GM12873 (cell line): ENCODE data around the gene MTERF2.

Experiments used
- TF ChIP-seq, protein P1 (sequence below): IDR thresholded peaks from 2 replicates; pipeline ENCODE4 v1.5.1; 2012; ENCODE audit warnings: low read depth, mild to moderate bottlenecking, moderate library complexity, low read length, control low read depth; ENCODE audit not compliant: insufficient read depth; ENCODE audit errors: missing control alignments

The MTERF2 gene, protein sequence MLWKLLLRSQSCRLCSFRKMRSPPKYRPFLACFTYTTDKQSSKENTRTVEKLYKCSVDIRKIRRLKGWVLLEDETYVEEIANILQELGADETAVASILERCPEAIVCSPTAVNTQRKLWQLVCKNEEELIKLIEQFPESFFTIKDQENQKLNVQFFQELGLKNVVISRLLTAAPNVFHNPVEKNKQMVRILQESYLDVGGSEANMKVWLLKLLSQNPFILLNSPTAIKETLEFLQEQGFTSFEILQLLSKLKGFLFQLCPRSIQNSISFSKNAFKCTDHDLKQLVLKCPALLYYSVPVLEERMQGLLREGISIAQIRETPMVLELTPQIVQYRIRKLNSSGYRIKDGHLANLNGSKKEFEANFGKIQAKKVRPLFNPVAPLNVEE

DNA sequence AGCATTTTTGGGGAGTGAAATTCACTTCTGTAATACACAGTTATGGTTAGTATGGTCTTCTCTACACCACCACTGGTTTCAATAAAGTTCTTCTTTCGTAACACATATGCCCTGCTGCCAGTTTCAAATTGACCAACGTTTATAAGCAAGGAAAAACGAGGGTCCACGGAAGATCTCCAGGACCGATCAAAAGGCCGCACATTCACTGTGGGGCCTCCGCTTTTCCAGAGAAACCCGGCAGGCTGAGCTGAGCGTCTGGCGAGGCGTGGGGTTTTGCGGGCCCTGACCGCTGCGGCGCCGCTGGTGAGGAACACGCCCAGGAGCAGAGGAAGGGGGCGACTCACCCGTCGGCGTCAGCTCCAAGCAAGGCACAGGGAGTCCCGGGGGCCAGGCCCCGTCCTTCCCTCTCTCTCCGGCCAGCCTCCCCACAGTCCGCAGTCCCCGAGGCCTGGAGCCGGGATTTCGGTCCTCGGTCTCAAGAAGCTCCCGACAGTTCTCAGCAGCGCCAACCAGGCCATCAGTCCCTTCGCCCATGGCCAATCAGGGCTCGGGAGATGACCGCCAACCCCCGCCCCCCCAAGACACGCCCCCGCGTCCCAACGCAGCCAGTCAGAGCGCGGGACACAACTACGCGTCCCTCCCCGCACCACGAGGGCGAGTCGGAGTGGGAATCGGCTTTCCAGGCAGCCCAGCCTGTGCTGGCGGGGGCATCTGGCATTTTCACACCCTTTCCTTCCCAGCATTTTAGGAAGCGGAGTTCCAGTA lies at the start of gene MTERF2:
MTERF2 (minus strand) TSS at position 522 of the 765 bp plus-strand sequence. CDS start 8,432 bp downstream, outside the sequence.
- TF ChIP-seq, protein P1, sequence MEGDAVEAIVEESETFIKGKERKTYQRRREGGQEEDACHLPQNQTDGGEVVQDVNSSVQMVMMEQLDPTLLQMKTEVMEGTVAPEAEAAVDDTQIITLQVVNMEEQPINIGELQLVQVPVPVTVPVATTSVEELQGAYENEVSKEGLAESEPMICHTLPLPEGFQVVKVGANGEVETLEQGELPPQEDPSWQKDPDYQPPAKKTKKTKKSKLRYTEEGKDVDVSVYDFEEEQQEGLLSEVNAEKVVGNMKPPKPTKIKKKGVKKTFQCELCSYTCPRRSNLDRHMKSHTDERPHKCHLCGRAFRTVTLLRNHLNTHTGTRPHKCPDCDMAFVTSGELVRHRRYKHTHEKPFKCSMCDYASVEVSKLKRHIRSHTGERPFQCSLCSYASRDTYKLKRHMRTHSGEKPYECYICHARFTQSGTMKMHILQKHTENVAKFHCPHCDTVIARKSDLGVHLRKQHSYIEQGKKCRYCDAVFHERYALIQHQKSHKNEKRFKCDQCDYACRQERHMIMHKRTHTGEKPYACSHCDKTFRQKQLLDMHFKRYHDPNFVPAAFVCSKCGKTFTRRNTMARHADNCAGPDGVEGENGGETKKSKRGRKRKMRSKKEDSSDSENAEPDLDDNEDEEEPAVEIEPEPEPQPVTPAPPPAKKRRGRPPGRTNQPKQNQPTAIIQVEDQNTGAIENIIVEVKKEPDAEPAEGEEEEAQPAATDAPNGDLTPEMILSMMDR, result no peak

DNA sequence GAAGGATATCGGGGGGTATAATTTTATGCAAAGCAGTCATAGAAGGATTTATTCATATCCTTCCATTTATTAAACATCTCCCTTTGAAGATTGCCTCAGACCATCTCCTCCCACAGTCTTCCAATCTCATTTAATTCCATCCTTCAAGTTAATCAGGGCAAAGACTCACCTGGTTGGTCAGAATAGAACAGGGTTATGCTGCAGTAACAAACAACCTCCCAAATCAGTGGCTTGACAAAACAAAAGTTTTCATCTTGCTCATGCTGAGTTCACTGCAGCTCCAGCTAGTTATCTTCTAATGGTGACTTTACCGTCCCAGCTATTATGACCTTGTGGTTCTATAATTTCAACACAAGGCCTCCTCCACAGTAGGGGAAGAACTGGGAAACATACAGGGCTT lies 48.8 kb upstream of the MTERF2 start:
- TF ChIP-seq, protein P1, result no peak

DNA sequence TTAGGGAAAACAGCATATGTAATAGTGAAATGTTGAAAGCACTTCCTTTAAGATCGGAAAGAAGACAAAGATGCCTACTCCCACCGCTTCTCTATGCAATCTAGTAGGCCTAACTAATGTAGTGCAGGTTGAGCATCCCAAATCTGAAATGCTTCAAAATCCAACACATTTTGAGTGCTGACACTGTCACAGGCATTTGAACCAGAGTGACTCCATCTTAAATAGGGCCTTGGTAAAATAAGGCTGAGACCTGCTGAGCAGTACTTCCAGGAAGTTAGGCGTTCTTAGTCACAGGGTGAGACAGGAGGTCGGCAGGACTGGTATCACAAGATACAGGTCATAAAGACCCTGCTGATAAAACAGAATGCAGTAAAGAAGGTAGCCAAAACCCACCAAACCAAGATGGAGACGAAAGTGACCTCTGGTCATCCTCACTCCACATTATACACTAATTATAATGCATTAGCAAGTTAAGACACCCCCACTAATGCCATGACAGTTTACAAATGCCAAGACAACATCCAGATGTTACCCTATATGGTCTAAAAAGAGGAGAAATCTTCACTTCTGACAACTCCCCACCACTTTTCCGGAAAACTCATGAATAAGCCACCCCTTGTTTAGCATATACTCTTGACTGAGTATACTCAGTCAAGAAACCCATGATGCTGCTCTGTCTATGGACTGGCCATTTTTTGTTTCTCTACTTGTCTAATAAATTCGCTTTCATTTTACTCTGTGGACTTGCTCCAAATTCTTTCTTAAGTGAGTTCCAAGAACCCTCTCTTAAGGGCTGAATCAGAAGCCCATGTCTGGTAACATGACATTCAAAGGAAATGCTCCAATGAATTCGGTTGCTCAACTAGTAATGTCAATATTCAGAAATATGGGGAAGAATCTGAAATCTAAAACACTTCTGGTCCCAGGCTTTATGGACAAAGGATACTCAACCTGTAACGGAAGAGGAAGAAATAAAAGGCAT lies 47.1 kb upstream of the MTERF2 start:
- TF ChIP-seq, protein P1, result no peak

DNA sequence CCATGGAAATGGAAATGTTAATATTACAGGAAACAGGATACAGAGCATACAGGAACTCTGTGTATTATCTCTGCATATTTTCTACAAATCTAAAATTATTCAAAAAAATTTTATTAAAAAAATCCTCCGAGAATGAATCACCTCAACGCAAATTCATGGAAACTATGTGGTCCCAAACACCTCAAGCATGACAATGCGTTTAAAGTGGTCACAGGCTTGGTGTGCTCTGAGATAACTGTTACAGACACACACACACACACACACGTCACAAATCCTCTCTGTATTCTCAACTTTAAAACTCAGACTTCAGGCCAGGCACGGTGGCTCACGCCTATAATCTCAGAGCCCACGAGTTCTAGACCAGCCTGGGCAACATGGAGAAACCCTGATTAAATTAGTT lies 45.3 kb upstream of the MTERF2 start:
- TF ChIP-seq, protein P1, result no peak

DNA sequence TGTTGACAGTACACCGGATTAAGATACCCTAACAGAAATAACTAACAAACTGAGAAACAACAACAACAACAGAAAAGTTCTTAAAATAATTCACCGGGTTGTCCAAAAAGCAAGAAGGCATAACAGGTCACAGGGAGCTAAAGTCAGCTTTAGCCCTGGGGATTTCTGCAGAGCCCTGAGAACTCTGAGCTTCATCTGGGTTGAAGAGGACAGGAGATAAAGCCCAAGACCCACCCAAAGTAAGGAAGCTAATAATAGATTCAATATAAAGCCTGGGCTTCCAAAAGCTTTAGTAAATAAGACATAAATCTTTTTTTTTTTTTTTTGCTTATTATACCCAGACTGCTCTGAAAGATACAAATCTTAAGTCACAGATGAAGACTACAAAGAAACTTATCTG lies 44.1 kb upstream of the MTERF2 start:
- TF ChIP-seq, protein P1, result no peak

DNA sequence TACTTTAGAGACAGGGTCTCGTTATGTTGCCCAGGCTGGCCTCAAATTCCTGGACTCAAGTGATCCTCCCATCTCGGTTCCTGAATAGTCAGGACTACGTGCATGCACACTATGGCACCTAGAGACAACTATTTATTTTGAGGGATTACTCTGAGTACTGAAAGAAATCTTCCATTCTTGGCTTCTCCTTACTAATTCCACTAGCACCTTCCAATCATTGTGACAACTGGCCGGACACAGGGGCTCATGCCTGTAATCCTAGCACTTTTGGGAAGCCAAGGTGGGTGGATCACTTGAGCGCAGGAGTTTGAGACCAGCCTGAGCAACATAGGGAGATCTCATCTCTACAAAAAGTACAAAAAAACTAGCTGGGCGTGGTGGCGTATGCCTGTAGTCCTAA lies 42.1 kb upstream of the MTERF2 start:
- TF ChIP-seq, protein P1, result no peak

DNA sequence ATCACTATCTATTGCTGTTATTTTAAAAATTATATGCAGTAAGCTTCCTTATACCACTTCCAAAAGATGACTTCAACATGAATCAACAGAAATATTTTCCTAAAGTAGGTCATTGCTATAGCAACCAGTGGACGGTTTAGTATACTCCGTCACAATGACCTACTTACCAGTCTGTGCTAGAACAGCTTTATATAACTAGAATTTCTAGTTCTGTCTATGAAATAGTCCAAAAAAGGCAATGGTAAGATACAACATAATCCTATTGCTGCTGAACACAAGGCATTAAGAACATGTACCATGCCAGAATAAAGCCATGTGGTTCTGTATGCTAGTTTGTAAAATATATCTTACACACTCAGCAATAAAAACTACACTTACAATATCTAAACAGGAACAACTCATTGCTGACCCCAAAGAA lies 40.7 kb upstream of the MTERF2 start:
- TF ChIP-seq, protein P1, result no peak
